Gastrocnemius medialis (tissue), 4 donors: ENCODE measurements around the gene SMC3. TPM values are rescaled to one million over a fixed set of nuclear protein-coding genes. Genes with fewer than 3 reads are reported as not detected.

ENCODE experiments used
- ATAC-seq, 2 donors: fragments of 150-250 bp; one replicate each; pipeline ENCODE4 v1.9.1; 2016
- DNase-seq, 2 donors: peaks; one replicate each; pipeline ENCODE4 v3.0.0-alpha.2; 2019
- H3K27ac ChIP-seq, 4 donors: fragments of 200-600 bp; sonication (generic); 1 replicate in 1 of 4; 2 replicates in 3 of 4; pipeline ENCODE4 v1.5.1; 2016 to 2018; ENCODE audit warnings: mild to moderate bottlenecking in 2 of 4, moderate library complexity in 1 of 4
- H3K27me3 ChIP-seq, 3 donors: fragments of 200-600 bp; sonication (generic) in 2 of 3; 1 replicate in 1 of 3; 2 replicates in 2 of 3; pipeline versions ENCODE4 v1.5.1 to v1.6.0; 2016 to 2019; ENCODE audit warnings: mild to moderate bottlenecking in 1 of 3, moderate library complexity in 1 of 3
- H3K36me3 ChIP-seq, 2 donors: fragments of 200-600 bp; sonication (generic) in 1 of 2; one replicate each; pipeline ENCODE4 v1.5.1; 2017 to 2018
- H3K4me1 ChIP-seq, 2 donors: fragments of 200-600 bp; sonication (generic) in 1 of 2; one replicate each; pipeline ENCODE4 v1.5.1; 2016 to 2017; ENCODE audit warnings: mild to moderate bottlenecking in 2 of 2
- H3K4me3 ChIP-seq, 4 donors: fragments of 200-600 bp; sonication (generic) in 3 of 4; 1 replicate in 1 of 4; 2 replicates in 3 of 4; pipeline ENCODE4 v1.5.1; 2016 to 2019; ENCODE audit warnings: mild to moderate bottlenecking in 2 of 4
- H3K9me3 ChIP-seq, 3 donors: fragments of 200-600 bp; sonication (generic) in 2 of 3; 1 replicate in 1 of 3; 2 replicates in 2 of 3; pipeline ENCODE4 v1.5.1; 2016 to 2019
- POLR2A ChIP-seq, 2 donors: fragments of 450-650 bp; IDR thresholded peaks; one replicate each; pipeline ENCODE4 v1.6.1; 2017; ENCODE audit warnings: antibody characterized with exemption in 2 of 2, mild to moderate bottlenecking in 2 of 2, moderate library complexity in 2 of 2
- in situ Hi-C, 4 donors: fragments of 200-750 bp; cut with MboI; loops; one replicate each; pipeline versions ENCODE4 v1.15.0 to v1.8.0; 2017; ENCODE audit warnings: low sequenced_read_pairs in 4 of 4
- intact Hi-C: fragments of 100-400 bp; cut with DNase I; formaldehyde crosslinking; loops from one replicate; pipeline ENCODE4 v1.15.1; 2023; ENCODE audit warnings: low total_unique reads
- total RNA-seq, 4 donors: library from RNA; depleted of rRNA; stranded (reverse); fragments of >200 nt; gene quantifications; one replicate each; pipeline versions ENCODE4 v1.1.0 to v1.2.3, GENCODE V29; 2016
- TF ChIP-seq, protein P1 (sequence below), 5 experiments: fragments of 450-650 bp in 3 of 5; fragments of 200-600 bp in 2 of 5; sonication (generic) in 2 of 5; IDR thresholded peaks in 4 of 5; conservative IDR thresholded peaks in 1 of 5; 1 replicate in 4 of 5; 2 replicates in 1 of 5; pipeline ENCODE4 v1.5.1; 2016 to 2019; ENCODE audit warnings: antibody characterized with exemption in 5 of 5, mild to moderate bottlenecking in 3 of 5, moderate library complexity in 3 of 5

SMC3 gene
- total RNA-seq, 4 donors from 2014 or later: 19.5 to 25.9 (median 21.9) TPM

- in situ Hi-C loops: loop anchor here (5.0 to 25.0 kb wide), 4 partner anchors 233 to 658 kb away; no protein-coding TSS in a partner anchor
Observed at GRCh38 chr10:110544958-110545537, 22.4 kb upstream of the SMC3 start.

DNA sequence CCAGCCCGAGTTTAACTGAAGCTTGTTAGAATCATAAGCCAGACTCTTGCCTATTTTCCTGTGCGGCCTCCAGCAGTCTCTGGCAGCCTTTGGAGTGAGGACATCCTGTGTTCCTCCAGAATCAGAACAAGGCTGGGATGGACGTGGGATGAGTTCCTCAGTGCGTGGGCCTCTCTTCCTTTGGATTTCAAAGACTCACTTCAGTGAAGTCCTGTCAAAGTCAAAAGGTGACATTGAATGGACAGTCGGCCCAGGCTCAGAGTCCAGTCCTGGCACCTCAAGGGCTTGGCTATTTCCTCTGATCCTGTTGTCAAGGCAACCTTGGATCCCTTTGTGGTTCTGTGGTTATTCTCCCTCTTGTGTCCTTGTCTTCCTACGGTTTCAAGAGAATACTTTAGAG is 21.4 kb upstream of the SMC3 start:
- no peak for TF ChIP-seq POLR2A (IDR thresholded peaks at IDR 0.05)
- TF ChIP-seq, protein P1, sequence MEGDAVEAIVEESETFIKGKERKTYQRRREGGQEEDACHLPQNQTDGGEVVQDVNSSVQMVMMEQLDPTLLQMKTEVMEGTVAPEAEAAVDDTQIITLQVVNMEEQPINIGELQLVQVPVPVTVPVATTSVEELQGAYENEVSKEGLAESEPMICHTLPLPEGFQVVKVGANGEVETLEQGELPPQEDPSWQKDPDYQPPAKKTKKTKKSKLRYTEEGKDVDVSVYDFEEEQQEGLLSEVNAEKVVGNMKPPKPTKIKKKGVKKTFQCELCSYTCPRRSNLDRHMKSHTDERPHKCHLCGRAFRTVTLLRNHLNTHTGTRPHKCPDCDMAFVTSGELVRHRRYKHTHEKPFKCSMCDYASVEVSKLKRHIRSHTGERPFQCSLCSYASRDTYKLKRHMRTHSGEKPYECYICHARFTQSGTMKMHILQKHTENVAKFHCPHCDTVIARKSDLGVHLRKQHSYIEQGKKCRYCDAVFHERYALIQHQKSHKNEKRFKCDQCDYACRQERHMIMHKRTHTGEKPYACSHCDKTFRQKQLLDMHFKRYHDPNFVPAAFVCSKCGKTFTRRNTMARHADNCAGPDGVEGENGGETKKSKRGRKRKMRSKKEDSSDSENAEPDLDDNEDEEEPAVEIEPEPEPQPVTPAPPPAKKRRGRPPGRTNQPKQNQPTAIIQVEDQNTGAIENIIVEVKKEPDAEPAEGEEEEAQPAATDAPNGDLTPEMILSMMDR (IDR thresholded peaks at IDR 0.05 in 4 of 5, conservative IDR thresholded peaks at IDR 0.05 in 1 of 5): no peak
- in situ Hi-C loops (loop anchor here (5.0 to 25.0 kb wide), 4 partner anchors 234 to 659 kb away; no protein-coding TSS in a partner anchor), intact Hi-C loops (loop anchor here (2.0 to 5.0 kb wide), 3 partner anchors 194 to 664 kb away; no protein-coding TSS in a partner anchor)
- H3K4me3 ChIP-seq: no peak overlapping the region
- no peaks in the 10 kb centered on the region for H3K9me3 ChIP-seq
- DNase-seq (no peak), ATAC-seq (no peak)
- no peaks in the 10 kb centered on the region for H3K4me1 ChIP-seq
- peaks cover 0 to 6% (median 0%) of the 10 kb centered on the region in 3 donors for H3K27me3 ChIP-seq
- H3K36me3 ChIP-seq: no peaks in the 10 kb centered on the region
- H3K27ac ChIP-seq: no peak overlapping the region

More at GRCh38 chr10:110544958-110545537, 22.4 kb upstream of the SMC3 start:
- Histone ChIP-seq H3K27ac (no peak overlapping the region), H3K4me3 (no peak overlapping the region), H3K4me1 (no peaks in the 10 kb centered on the region), H3K27me3 (peaks cover 0 to 6% (median 0%) of the 10 kb centered on the region in 3 donors), H3K9me3 (no peaks in the 10 kb centered on the region), H3K36me3 (no peaks in the 10 kb centered on the region)
- DNase-seq: no peak
- TF ChIP-seq, protein P1 (IDR thresholded peaks at IDR 0.05 in 4 of 5, conservative IDR thresholded peaks at IDR 0.05 in 1 of 5): no peak
- no peak for TF ChIP-seq POLR2A (IDR thresholded peaks at IDR 0.05)
- ATAC-seq: no peak
- intact Hi-C loops: loop anchor here (5.0 kb wide), 2 partner anchors 193 to 663 kb away; no protein-coding TSS in a partner anchor

- TF ChIP-seq, protein P1 (IDR thresholded peaks at IDR 0.05 in 4 of 5, conservative IDR thresholded peaks at IDR 0.05 in 1 of 5): no peak
- no peak for TF ChIP-seq POLR2A (IDR thresholded peaks at IDR 0.05)
- Histone ChIP-seq H3K36me3 (no peaks in the 10 kb centered on the region), H3K27me3 (peaks cover 0 to 6% (median 0%) of the 10 kb centered on the region in 3 donors), H3K4me3 (no peak overlapping the region), H3K4me1 (no peaks in the 10 kb centered on the region), H3K27ac (no peak overlapping the region), H3K9me3 (no peaks in the 10 kb centered on the region)
- ATAC-seq (no peak), DNase-seq (no peak)
- in situ Hi-C loops: loop anchor here (5.0 to 25.0 kb wide), 4 partner anchors 234 to 659 kb away; no protein-coding TSS in a partner anchor
- intact Hi-C loops: loop anchor here (1.0 to 5.0 kb wide), 4 partner anchors 194 to 664 kb away; no protein-coding TSS in a partner anchor
Observed at GRCh38 chr10:110546499-110547110, 20.9 kb upstream of the SMC3 start.

GRCh38 chr10:110547139-110547761 is 20.2 kb upstream of the SMC3 start:
- no peaks in the 10 kb centered on the region for H3K4me1 ChIP-seq
- no peaks in the 10 kb centered on the region for H3K9me3 ChIP-seq
- peaks cover 0 to 6% (median 0%) of the 10 kb centered on the region in 3 donors for H3K27me3 ChIP-seq
- H3K36me3 ChIP-seq: no peaks in the 10 kb centered on the region
- ATAC-seq (peak; percentile 52 to 70), DNase-seq (no peak)
- no peak overlapping the region for H3K4me3 ChIP-seq
- in situ Hi-C loops (loop anchor here (5.0 to 25.0 kb wide), 4 partner anchors 235 to 660 kb away; no protein-coding TSS in a partner anchor), intact Hi-C loops (loop anchor here (1.0 to 5.0 kb wide), 4 partner anchors 195 to 665 kb away; no protein-coding TSS in a partner anchor)
- TF ChIP-seq POLR2A (IDR thresholded peaks at IDR 0.05): no peak
- TF ChIP-seq, protein P1 (IDR thresholded peaks at IDR 0.05 in 4 of 5, conservative IDR thresholded peaks at IDR 0.05 in 1 of 5): peak; percentile 57 to 81 (median 72)
- no peak overlapping the region for H3K27ac ChIP-seq
